ENCODE data around the gene SFN. TPM values are rescaled to one million over a fixed set of nuclear protein-coding genes. Genes with fewer than 3 reads are reported as not detected.
A peak's percentile ranks its signal among the peaks of the same experiment; 100 is the strongest.

SFN gene
- total and polyA plus RNA-seq, 2 of the 4 experiments (the other 2 are of a cell fraction), result 0.18 to 0.34 TPM

GRCh38 chr1:26848499-26848898, 14.4 kb upstream of the SFN start:
- H3K4me2 ChIP-seq (ENCODE audit: low read depth, low read length), result no peak overlapping the region

More at GRCh38 chr1:26848499-26848898, 14.4 kb upstream of the SFN start:
- Histone ChIP-seq H2BK20ac (ENCODE audit: low read depth, low read length) (no peak overlapping the region), H3K23ac (ENCODE audit: low read depth, low read length) (no peak overlapping the region), H3K4me1 (ENCODE audit: control insufficient read depth, insufficient read depth, low read length) (peaks cover 10% of the 10 kb centered on the region), H2BK120ac (ENCODE audit: low read depth, low read length) (no peak overlapping the region), H3K27me3 (ENCODE audit: control insufficient read depth, insufficient read depth, low read length) (no peaks in the 10 kb centered on the region), H2BK15ac (ENCODE audit: low read depth, low read length) (no peak overlapping the region), H3K18ac (ENCODE audit: low read depth, low read length) (no peak overlapping the region; the same call in 1 of the 2 replicates), H2BK5ac (ENCODE audit: low read depth, low read length, poor library complexity, severe bottlenecking) (peak overlapping the region; percentile 1), H3K9ac (ENCODE audit: low read depth, low read length) (no peak overlapping the region), H3K4me3 (ENCODE audit: insufficient read depth, low read depth, low read length) (no peak overlapping the region), H3K4ac (ENCODE audit: low read depth, low read length) (no peak overlapping the region), H4K91ac (ENCODE audit: insufficient read depth, low read depth, low read length) (no peak overlapping the region), H2AK9ac (replicated peaks; ENCODE audit: low read depth, low read length, poor library complexity) (peak overlapping the region; percentile 39), H3K9me3 (ENCODE audit: control insufficient read depth, insufficient read depth, low read length) (no peaks in the 10 kb centered on the region), H3K14ac (replicated peaks; ENCODE audit: low read depth, low read length) (no peak overlapping the region), H4K8ac (ENCODE audit: low read depth in 2 of 2, low read length in 2 of 2) (0 out of 4 replicates have a peak overlapping the region, but pooled peaks of 1 of the 2 experiments have one; percentile 6), H3K79me1 (ENCODE audit: low read depth in 1 of 2, low read length in 2 of 2) (peaks cover 5 to 21% of the 10 kb centered on the region in 2 experiments; a peak in 2 of 4 replicates), H4K5ac (ENCODE audit: low read depth, low read length) (no peak overlapping the region), H3K36me3 (ENCODE audit: control insufficient read depth, insufficient read depth, low read length) (peaks cover 44% of the 10 kb centered on the region), H3K56ac (ENCODE audit: extremely low read depth, insufficient read depth, low read length) (no peak overlapping the region), H2AK5ac (ENCODE audit: low read depth, low read length) (no peak overlapping the region), H2AFZ (replicated peaks; ENCODE audit: low read length, poor library complexity) (peak overlapping the region; percentile 56), H3K27ac (ENCODE audit: insufficient read depth, low read length) (peak overlapping the region; percentile 1; the same call in 1 of the 2 replicates), H3K9me1 (ENCODE audit: insufficient read depth, low read length) (peaks cover 5% of the 10 kb centered on the region; the same call in 1 of the 2 replicates), H4K20me1 (ENCODE audit: insufficient read depth, low read length) (peaks cover 8% of the 10 kb centered on the region; the same call in 1 of the 2 replicates)
- TF ChIP-seq ELK1 (IDR thresholded peaks at IDR 0.05; ENCODE audit: borderline replicate concordance, low read depth, low read length), result no peak
- TF ChIP-seq MAFK (IDR thresholded peaks at IDR 0.05; ENCODE audit: low read depth, low read length), result no peak
- TF ChIP-seq FOS (IDR thresholded peaks at IDR 0.05; ENCODE audit: low read depth, low read length), result no peak
- no peak for TF ChIP-seq CHD1 (IDR thresholded peaks at IDR 0.05; ENCODE audit: low read depth, low read length)
- no peak for TF ChIP-seq CEBPB (IDR thresholded peaks at IDR 0.05; ENCODE audit: low read depth, low read length)
- TF ChIP-seq NFE2L2 (IDR thresholded peaks at IDR 0.05; ENCODE audit: low read depth, low read length), result no peak
- no peak for TF ChIP-seq BHLHE40 (IDR thresholded peaks at IDR 0.05; ENCODE audit: low read depth, low read length)
- TF ChIP-seq MXI1 (IDR thresholded peaks at IDR 0.05; ENCODE audit: borderline replicate concordance, low read depth, low read length), result no peak
- in situ Hi-C loops (cut with MboI; ENCODE audit: low sequenced_read_pairs) (no loop called here), intact Hi-C loops (cut with micrococcal nuclease) (no loop called here), dilution Hi-C loops (cut with HindIII; ENCODE audit: low sequenced_read_pairs, unreplicated experiment) (no loop called here)
- DNase-seq (no peak), ATAC-seq (ENCODE audit: low read depth) (no peak; the same call in 1 of the 2 replicates)
- no CpG with 5 or more reads among the region's 10 CpGs for WGBS, 2 experiments (ENCODE audit: extremely low coverage in 2 of 2, insufficient read length in 1 of 2)
- CTCF ChIA-PET, result interaction anchor here (0.6 kb wide), 1 partner anchor 16 kb away, joined by 3 read pairs; no protein-coding TSS in a partner anchor
- no TSS peak for BruUV-seq (replicated peaks)
- POLR2A ChIA-PET (ENCODE audit: unreplicated experiment), result no interaction called here
